HFF-Myc (cell line): ENCODE data around the gene TTC39C.
A peak's percentile ranks its signal among the peaks of the same experiment; 100 is the strongest.

ENCODE experiments used
- DNase-seq: peaks from one replicate; pipeline ENCODE4 v3.0.0-alpha.2; 2011; ENCODE audit warnings: low read depth; ENCODE audit errors: extremely low read depth
- H3K4me3 ChIP-seq: replicated peaks from 2 replicates; pipeline ENCODE4 v1.5.1; 2011; ENCODE audit warnings: low read depth, mild to moderate bottlenecking, control low read depth, low read length
- TF ChIP-seq, protein P1 (sequence below): IDR thresholded peaks from 2 replicates; pipeline ENCODE4 v1.5.1; 2012; ENCODE audit warnings: mild to moderate bottlenecking, low read depth, low read length, control low read depth; ENCODE audit errors: missing control alignments

The TTC39C gene

GRCh38 chr18:24009651-24010333 lies 4.8 kb upstream of the TTC39C start:
- no peak overlapping the region for H3K4me3 ChIP-seq
- no peak for DNase-seq
- TF ChIP-seq, protein P1, sequence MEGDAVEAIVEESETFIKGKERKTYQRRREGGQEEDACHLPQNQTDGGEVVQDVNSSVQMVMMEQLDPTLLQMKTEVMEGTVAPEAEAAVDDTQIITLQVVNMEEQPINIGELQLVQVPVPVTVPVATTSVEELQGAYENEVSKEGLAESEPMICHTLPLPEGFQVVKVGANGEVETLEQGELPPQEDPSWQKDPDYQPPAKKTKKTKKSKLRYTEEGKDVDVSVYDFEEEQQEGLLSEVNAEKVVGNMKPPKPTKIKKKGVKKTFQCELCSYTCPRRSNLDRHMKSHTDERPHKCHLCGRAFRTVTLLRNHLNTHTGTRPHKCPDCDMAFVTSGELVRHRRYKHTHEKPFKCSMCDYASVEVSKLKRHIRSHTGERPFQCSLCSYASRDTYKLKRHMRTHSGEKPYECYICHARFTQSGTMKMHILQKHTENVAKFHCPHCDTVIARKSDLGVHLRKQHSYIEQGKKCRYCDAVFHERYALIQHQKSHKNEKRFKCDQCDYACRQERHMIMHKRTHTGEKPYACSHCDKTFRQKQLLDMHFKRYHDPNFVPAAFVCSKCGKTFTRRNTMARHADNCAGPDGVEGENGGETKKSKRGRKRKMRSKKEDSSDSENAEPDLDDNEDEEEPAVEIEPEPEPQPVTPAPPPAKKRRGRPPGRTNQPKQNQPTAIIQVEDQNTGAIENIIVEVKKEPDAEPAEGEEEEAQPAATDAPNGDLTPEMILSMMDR, result no peak

- no peak for DNase-seq
- no peak overlapping the region for H3K4me3 ChIP-seq
- TF ChIP-seq, protein P1, result no peak
These were observed 3.9 kb upstream of the TTC39C start for GRCh38 chr18:24010673-24011072.

DNA sequence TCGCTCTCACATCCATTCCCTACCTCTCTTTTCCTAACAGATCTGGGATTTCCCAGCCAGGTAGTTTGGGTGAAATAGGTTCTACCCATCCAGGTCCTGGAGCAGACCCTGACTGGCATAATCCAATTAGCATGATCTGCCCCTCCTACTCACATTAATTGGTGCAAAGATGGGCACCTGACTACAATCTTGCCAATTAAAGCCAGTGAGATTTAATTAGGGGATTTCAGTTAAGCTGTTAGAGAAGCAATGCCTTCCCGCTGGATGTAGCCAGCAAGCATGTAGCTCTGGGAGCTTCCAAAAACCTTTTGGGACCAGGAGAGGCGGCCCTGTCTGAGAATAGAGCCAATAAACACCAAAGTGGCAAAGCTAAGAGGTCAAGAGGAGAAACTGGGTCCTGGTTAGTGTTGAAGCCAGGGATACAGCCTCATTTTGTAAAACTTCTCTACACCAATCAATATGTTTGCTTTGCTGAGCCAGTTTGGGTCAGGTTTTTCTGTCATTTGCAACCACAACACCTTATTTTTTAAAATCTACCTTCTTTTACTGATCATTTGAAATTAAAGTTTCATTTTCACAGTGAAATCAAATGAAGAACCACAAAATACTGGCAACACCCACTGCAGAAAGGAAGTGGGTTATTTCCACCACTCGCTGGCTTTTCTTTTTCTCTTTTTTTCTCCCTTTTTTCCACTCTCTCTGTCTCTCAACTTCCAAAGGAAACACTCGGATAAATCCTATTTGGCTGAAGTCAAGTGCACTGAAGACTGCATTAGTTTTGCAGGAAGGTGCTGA lies 3.2 kb upstream of the TTC39C start:
- H3K4me3 ChIP-seq, result no peak overlapping the region
- DNase-seq, result no peak
- TF ChIP-seq, protein P1, result no peak

DNA sequence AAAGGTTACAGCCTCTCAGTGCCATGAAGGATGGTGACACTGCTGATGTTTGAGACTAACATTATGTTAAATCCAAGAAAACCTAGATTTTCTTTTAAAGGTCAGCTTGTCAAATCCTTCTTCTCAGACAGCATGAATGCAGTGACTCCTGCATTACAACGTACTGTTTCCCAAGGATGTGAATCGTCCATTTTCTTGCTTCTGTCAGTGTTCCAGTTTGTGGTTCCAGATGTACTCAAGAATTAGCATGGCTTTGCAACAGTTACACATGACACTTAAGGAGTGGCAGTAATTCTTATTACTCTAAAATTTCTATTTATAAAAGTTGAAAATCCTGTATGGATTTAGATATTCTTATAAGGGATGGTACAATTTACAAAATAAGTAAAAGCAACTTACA lies 1.5 kb upstream of the TTC39C start:
- TF ChIP-seq, protein P1, result no peak
- no peak for DNase-seq
- no peak overlapping the region for H3K4me3 ChIP-seq

DNA sequence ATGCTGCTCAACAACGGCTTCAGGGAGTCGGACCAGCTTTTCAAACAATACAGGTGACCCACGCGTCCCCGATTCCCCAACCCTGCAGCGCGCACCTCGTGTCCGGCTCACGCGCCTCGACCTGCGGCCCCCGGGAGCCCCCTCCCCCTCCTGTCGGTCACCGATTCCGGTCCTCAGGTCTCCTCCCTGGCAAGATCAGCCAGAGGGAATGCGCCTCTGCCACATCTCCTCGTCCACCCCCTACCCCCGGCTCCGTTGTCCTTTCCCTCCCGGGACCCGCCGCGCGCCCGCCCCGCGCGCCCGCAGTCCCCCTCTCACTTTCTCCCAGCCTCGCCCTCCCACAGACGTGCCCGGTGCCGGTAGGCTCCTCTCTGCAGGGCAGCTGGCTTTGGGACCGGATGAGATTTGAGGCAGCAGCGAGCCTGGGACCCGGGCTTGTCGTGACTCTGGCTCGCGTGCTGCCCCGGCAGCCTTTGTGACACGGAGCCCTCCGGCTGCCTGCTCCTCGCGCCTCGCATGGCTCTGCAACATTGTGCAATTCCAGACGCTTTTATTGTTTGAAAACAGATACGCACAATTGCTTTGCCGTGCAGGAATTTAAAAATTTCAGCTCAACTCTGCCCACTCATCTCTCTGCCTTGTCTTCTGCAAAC lies 558 bp downstream of the TTC39C start:
- TF ChIP-seq, protein P1, result no peak
- DNase-seq, result no peak
- peak overlapping the region; percentile 76 for H3K4me3 ChIP-seq

DNA sequence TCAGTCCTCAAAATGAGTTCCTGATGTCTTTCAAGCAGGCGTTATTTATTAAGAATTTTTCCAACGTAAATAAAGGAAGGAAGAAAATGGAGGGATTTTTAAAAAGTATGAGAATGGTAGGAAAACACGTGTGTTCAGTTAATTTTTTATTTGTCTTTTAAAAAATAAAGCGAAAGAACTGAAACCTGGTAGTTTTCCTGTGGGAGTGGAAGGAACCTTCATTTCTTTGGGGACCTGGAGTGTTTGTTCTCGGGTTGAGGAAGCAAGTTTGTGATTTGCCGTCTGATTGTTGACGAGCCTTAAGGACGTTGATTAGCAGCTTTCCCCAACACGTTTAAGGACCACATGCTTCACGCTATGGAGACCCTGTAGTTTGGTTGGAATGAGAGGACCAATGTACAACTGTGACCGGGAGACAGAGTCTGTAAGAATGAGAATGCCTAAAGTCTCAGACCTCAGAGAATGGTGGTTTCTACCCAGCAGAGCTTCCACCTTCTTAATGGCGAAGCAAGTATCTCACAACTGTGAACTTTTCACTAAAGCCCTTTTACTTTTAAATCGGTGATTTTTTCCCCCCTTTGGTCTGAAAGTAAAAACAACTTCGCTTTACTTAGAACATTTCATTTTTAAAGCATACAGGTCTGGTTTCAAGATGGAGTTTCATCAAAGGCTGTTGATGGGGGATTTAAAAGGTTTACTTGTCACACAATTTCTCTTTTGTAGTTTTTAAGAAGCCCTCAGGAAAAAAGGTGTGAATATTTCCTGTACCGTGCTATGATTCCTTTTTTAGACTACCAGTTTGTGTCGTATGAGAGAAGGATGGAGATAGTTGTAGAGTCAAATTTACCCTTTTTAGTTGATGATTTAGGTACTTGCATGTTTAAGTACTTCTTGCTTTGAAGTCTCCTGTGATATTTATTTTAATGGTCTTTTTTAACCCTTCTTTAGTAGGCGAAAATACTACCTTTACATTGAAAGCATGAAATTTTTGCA lies 1.4 kb downstream of the TTC39C start:
- TF ChIP-seq, protein P1, result no peak
- no peak for DNase-seq
- H3K4me3 ChIP-seq, result peak overlapping the region; percentile 76
